DMS 273 (cell line): ENCODE results near the gene HSFX4.
"Not testable (repeated sequence)": the region's sequence is repeated elsewhere in the genome, so short reads cannot be mapped to it uniquely, and the experiment has no call there.

Experiments
- DNase-seq: peaks from one replicate; lab custom pipeline; 2025; ENCODE audit not compliant: unreplicated experiment; lab: John Stamatoyannopoulos, UW

HSFX4 gene

GRCh38 chrX:149929400-149929799 is at the start of gene HSFX4:
Gene HSFX4, plus strand, starts transcription at chrX:149929573. Its CDS starts 72 bp downstream, at chrX:149929645.
- not testable (repeated sequence) for DNase-seq

DNA sequence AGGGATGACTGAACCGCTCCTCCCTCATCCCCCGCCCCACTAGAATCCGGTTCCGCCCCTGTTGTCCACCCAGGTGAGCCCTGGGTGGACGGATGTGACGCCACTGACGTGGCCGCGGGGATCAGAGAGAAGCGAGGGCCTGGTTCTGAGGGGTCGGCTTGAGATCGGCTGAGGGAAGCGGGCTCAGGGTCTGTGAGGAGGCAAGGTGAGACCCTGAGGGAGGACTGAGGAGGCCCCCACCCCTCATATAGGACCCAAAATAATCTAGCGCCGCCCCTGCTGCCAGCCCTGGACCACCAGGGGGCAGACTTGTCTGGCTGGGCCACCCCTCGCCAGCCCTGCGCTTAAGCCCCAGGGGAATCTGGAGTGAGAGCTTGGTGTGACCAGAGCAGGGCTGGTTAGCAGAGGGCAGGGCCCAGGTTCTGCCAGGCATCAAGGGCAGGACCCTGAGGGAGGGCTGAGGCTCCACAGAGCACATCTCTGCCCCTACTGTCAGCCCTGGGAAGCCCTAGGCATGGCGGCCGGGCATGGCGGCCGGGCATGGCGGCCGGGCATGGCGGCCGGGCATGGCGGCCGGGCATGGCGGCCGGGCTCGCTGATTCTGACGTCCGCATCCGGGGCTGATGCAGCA is 48.2 kb upstream of the HSFX4 start, which contains the start of gene MAGEA8:
MAGEA8 (plus strand) TSS at position 103 of the 631 bp plus-strand sequence. CDS start 3,090 bp downstream, outside the sequence.
- peak; percentile 9 for DNase-seq

DNA sequence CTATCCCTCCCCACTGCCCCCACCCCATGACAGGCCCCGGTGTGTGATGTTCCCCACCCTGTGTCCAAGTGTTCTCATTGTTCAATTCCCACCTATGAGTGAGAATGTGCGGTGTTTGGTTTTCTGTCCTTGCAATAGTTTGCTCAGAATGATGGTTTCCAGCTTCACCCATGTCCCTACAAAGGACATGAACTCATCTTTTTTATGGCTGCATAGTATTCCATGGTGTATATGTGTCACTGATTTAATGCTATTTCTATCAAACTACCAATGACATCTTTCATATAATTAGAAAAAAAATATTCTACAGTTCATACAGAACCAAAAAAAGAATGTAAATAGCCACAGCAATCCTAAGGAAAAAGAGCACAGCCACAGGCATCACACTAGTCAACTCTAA is 38.5 kb upstream of the HSFX4 start:
- DNase-seq = not testable (repeated sequence)

- DNase-seq = no peak
Observed at GRCh38 chrX:149898554-149898953, 30.8 kb upstream of the HSFX4 start.

- no peak for DNase-seq
Observed at GRCh38 chrX:149903889-149904748, 25.3 kb upstream of the HSFX4 start.

GRCh38 chrX:149908308-149908707 is 21.1 kb upstream of the HSFX4 start:
- no peak for DNase-seq

GRCh38 chrX:149908727-149909126 is 20.6 kb upstream of the HSFX4 start:
- no peak for DNase-seq

- DNase-seq = no peak
Observed at GRCh38 chrX:149909324-149910177, 19.8 kb upstream of the HSFX4 start.

DNA sequence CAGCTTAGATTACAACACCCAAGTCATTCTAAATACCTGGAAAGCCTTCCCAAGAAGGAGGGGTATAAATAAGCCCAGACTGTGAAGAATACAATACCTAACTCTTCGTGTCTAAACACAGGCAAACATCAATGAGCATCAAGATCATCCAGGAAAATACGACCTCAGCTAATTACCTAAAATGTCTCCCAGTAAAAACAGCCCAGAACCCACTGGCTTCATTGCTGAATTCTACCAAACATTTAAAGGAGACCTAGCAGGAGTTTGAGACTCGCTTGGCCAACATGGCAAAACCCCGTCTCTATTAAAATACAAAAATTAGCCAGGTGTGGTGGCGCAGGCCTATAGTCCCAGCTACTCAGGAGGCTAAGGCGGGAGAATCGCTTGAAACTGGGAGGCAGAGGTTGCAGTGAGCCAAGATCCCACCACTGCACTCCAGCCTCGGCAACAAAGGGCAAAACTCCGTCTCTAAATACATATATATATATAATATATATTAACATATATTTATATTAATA is 19.1 kb upstream of the HSFX4 start:
- no peak for DNase-seq

DNA sequence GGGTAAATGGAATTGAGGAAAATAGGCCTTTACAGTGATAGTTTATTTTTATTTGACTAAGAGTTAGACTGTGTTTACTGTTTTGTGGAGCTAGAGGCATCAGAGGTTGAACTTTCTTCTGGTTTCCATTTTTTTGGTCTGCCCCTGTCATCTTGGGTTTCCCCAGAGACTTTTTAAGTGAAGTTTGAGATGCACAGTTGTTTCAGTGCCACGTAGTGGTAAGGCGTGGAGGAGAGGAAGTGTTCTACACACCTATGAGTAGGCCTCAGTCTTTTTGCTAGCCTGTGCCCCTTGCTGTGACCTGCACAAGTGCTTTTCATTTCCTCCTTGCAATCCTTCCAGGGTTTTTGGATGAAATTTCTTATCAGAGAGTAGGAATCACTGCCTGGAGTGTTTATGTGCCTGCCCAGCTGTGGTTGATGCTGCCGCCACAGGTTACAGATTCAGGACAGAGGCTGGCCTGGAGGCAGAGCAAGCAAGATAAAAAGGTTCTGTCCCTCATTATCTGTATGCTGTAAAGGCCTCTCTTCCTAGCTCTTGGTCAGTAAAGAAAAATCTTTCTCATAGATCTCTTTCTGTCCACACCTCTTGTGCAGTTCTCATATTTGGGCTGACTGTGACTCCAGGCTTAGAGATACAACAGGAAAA is 12.5 kb upstream of the HSFX4 start:
- no peak for DNase-seq

DNA sequence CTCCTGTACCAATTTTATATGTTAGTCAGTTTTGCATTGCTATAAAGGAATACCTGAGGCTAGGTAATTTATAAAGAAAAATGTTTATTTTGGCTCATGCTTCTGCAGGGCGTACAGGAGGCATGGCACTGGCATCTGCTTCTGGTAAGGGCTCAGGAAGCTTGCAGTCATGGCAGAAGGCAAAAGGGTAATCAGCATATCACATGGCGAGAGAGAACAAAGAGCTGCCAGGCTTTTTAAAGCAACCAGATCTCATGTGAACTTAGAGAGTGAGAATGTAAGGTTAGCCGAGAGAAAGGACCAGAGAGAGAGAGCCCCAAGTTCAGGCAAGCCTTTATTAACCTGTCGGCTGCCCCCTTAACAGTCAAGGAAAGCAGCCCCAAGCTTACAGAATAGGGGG is 5.5 kb upstream of the HSFX4 start:
- not testable (repeated sequence) for DNase-seq

DNA sequence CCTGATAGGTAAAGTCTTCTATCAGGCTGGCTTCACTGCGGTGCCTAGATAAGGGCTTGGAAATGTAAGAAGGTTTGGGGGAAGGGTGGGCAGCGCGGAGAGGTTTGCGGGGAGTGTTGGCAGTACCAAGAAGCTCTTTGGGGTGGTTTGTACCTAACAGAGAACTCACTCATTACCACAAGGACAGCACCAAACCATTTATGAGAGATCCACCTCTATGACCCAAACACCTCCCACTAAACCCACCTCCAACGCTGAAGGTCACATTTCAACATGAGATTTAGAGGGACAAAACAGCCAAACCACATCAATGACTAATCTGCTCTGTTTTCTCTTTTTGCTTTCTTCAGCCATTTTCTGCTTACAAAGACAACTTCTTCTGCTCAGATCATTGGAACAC is 4.9 kb upstream of the HSFX4 start:
- not testable (repeated sequence) for DNase-seq

GRCh38 chrX:149927245-149927963 is 2.0 kb upstream of the HSFX4 start:
- DNase-seq = not testable (repeated sequence)

GRCh38 chrX:149927964-149928258 is 1.5 kb upstream of the HSFX4 start:
- not testable (repeated sequence) for DNase-seq

DNA sequence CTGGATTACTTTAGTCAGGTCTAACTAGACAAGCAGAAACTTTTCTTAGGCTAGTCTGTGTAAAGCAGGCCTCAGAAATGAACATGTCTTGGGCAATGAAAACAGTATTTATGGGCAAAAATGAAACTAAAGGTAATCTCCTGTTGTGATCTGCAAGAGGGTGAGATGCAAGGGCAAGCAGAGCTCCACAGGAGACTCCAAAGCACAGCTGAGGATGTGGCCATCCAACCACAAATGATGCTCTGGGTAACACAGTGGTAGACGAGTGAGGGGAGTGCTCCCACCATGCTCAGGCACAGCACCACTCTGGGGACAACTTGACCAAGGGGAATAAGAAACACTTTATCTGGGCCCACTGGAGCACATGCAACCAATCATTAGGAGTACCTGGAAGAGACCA is 738 bp upstream of the HSFX4 start:
- DNase-seq = not testable (repeated sequence)

- not testable (repeated sequence) for DNase-seq
Observed at GRCh38 chrX:149931355-149931754, 2.0 kb downstream of the HSFX4 start.

- not testable (repeated sequence) for DNase-seq
Observed at GRCh38 chrX:149932150-149932549, 2.8 kb downstream of the HSFX4 start.

DNA sequence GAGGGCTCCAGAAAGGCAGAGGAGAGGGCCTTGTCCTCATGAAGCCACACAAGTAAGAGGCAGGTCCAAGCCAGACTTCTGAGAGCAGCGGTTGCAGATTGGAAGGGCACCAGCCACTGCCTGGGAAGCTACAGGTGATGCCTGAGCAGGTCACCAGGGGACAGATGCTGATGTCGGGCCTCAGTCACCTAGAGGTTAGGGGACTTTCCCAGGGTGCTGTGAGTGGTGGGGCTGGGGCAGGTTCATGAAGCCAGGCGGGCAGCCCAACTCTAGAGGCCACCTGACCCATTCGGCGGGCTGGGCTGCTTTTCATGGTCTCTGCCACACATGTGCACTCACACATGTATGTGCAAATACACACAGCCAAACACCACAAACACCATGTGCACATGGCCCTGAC is 3.6 kb downstream of the HSFX4 start:
- not testable (repeated sequence) for DNase-seq

- peak; percentile 5 for DNase-seq
Observed at GRCh38 chrX:149933547-149933946, 4.2 kb downstream of the HSFX4 start.

- not testable (repeated sequence) for DNase-seq
Observed at GRCh38 chrX:149937328-149937727, 8.0 kb downstream of the HSFX4 start.
